ENCODE data around the gene DHRS9. TPM values are rescaled to one million over a fixed set of nuclear protein-coding genes. Genes with fewer than 3 reads are reported as not detected.

DHRS9 gene
- total RNA-seq, 4 donors from 2014 or later: 0.74 to 17.7 (median 4.8) TPM

DNA sequence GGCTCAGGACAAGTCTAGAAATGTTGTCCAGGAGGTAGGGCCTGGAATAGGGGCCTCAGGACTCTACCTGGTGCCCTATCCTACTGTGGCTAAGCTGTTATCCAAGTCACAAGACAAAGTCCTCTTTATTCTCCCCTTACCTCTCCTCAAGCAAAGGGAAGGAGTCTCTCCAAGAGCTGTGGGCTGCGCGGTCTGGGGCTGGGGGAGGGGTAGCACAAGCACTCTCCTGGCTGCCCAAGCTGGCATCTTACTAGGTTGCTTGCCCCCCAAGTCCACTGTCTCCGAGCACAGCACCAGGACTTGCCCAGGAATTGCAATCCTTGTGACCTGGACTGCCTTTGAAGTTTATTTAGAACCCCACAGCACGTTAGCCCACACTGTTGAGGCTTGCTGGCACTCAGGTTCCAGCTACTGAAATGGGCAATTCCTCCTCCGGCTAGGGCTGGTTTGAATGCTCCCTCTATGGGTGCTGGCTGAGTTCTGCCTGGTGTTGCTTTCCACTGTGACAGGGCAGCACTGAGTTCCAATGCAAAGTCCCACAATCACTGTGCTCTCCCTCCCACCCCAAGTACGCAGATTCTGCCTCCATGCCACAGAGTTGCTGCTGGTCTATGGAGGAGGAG, 18.5 kb downstream of the DHRS9 start:
- DNase-seq (ENCODE audit: low spot score): no peak
- ATAC-seq (ENCODE audit: low FRiP score): no peak
- TF ChIP-seq, protein P1, sequence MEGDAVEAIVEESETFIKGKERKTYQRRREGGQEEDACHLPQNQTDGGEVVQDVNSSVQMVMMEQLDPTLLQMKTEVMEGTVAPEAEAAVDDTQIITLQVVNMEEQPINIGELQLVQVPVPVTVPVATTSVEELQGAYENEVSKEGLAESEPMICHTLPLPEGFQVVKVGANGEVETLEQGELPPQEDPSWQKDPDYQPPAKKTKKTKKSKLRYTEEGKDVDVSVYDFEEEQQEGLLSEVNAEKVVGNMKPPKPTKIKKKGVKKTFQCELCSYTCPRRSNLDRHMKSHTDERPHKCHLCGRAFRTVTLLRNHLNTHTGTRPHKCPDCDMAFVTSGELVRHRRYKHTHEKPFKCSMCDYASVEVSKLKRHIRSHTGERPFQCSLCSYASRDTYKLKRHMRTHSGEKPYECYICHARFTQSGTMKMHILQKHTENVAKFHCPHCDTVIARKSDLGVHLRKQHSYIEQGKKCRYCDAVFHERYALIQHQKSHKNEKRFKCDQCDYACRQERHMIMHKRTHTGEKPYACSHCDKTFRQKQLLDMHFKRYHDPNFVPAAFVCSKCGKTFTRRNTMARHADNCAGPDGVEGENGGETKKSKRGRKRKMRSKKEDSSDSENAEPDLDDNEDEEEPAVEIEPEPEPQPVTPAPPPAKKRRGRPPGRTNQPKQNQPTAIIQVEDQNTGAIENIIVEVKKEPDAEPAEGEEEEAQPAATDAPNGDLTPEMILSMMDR (IDR thresholded peaks at IDR 0.05): no peak

DNA sequence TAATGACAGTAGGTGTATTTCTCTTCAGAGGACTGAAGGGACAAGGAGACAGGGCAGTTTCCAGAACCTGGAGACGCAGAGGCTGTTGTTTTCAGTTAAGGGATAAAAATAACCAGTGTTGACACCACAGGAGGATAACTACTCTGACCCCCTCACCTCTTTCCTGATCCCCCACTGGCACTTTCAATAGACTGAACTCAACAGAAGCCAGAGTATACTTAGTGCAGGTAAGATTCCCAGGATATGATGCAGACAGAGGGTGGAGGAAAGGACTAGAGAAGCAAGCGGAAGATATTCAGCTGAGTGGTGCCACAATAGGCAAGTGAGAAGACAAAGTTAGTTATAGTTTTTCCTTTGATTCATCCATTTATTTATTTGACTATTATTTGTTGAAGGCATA, 19.8 kb downstream of the DHRS9 start:
- no peak for ATAC-seq (ENCODE audit: low FRiP score)
- DNase-seq (ENCODE audit: low spot score): no peak
- TF ChIP-seq, protein P1 (IDR thresholded peaks at IDR 0.05): no peak

DNA sequence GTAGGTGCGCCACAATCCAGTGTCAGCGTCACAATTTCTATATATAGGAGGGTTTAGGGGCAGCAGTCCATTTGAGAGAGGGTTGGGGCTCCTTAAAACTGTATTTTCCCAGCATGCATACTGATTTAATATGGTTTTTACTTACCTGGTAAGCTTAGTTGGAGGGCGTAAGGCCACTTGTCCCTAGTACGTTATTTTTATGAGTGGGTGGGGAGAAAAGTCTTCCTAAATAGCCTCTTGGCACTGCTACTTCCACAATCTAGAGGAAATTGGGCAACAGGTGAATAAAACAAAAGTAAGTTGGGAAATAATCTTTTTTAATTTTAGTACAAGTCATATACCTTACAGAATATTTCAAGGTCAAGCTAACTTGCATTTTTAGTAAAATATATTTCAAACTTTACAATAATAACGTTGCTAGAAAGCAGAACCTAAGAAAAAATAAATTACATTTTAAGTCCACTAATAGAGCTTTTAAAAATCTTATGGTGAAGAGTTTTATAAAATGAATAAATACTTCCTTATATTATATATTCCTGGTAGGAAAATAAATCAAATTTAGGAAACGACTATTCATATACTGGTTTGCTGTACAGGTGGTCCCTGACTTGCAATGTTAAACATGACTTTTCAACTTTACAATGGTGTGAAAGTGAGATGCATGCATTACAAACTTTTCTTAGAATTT, 20.9 kb downstream of the DHRS9 start:
- DNase-seq (ENCODE audit: low spot score): no peak
- ATAC-seq (ENCODE audit: low FRiP score): no peak
- TF ChIP-seq, protein P1 (IDR thresholded peaks at IDR 0.05): no peak

DNA sequence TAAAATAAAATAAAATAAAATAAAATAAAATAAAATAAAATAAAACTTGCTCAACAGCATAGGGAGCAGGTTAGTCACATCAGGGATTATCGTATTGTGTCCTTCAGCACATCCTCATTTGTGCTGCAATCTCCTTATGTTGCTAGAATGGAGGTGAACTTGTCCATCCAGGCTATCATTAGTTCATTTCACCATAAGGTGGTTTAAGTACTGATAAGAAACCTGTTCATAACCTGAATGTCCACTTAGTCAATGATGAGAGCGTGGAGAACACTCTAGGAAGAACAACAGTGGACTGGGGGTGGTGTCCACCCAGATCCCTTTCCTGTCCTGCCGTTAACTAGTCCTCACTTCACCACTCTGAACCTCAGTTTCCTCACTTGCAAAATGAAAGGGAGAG, 21.9 kb downstream of the DHRS9 start:
- TF ChIP-seq, protein P1 (IDR thresholded peaks at IDR 0.05): no peak
- DNase-seq (ENCODE audit: low spot score) (no peak), ATAC-seq (ENCODE audit: low FRiP score) (no peak)

DNA sequence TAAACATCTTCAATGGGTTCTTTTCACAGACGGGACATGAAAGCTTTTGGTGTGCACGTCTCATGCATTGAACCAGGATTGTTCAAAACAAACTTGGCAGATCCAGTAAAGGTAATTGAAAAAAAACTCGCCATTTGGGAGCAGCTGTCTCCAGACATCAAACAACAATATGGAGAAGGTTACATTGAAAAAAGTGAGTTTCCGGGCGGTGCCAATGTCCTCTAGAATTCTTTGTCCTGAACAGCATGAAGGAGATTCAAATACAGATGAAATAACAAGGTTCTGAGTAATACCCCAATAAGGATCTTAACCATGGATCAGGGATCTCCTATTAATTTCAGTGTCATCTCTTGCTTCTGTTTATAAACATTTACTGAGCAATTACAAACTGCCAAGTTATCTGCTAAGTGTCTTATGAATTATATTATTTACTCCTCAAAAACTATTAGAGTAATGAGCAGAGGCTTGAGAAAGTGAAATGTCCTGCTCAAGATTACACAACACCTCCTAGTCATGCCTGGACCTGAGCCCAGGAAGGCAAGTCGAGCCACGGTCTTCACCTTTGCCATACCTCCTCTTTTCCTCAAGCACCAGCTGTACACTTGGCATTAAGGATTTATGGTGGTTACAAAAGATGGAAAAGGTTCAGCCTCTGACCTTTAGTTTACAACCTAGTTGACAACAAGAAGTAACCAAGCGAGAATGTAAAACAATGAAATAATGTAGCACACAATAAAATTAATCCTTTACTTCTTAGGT, 22.6 kb downstream of the DHRS9 start:
- ATAC-seq (ENCODE audit: low FRiP score) (peak; percentile 88), DNase-seq (ENCODE audit: low spot score) (no peak)
- TF ChIP-seq, protein P1 (IDR thresholded peaks at IDR 0.05): no peak

DNA sequence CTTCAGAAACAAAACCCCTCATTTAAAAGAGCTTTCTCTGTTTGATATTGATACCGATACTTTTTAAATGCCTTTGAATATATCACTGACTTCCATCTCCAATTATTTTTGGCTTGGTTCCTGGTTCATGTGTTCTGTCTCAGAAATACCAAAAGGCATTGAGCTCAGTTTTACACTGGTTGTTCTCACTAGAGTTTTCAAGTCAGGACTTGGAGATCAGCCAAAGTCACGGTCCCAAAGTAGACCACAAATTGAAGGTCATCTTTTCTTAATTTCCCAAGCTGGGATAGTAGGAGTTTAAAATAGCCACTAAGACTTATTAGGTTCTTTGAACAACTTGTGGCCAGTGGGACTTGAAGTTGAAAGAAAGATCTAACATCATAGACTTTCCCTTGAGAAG, 24.2 kb downstream of the DHRS9 start:
- DNase-seq (ENCODE audit: low spot score): no peak
- no peak for ATAC-seq (ENCODE audit: low FRiP score)
- TF ChIP-seq, protein P1 (IDR thresholded peaks at IDR 0.05): no peak

Data from omental fat pad (tissue), 4 donors.